Loucy (cell line): ENCODE results near the gene MIGA2.

Experiments used
- CTCF ChIP-seq: fragments of 200-600 bp; sonication (generic); conservative IDR thresholded peaks from 2 replicates; pipeline ENCODE4 v1.5.1; 2014; ENCODE audit warnings: mild to moderate bottlenecking, antibody characterized with exemption, low read length
- EZH2phosphoT487 ChIP-seq: fragments of 200-600 bp; IDR thresholded peaks from 2 replicates; pipeline ENCODE4 v1.6.1; 2018; ENCODE audit warnings: antibody characterized with exemption, mild to moderate bottlenecking, moderate library complexity, borderline replicate concordance

GRCh38 chr9:129070696-129071525 lies 34.5 kb downstream of the MIGA2 start:
- no peak for TF ChIP-seq CTCF
- no peak for TF ChIP-seq EZH2phosphoT487
